Fibroblast of skin of left biceps (primary cell): ENCODE data around the gene IPPK.

Experiments used
- DNase-seq, 2 experiments: peaks; one replicate each; pipeline ENCODE4 v3.0.0-alpha.2; 2013; ENCODE audit warnings: low read depth in 2 of 2

IPPK gene, protein sequence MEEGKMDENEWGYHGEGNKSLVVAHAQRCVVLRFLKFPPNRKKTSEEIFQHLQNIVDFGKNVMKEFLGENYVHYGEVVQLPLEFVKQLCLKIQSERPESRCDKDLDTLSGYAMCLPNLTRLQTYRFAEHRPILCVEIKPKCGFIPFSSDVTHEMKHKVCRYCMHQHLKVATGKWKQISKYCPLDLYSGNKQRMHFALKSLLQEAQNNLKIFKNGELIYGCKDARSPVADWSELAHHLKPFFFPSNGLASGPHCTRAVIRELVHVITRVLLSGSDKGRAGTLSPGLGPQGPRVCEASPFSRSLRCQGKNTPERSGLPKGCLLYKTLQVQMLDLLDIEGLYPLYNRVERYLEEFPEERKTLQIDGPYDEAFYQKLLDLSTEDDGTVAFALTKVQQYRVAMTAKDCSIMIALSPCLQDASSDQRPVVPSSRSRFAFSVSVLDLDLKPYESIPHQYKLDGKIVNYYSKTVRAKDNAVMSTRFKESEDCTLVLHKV

DNA sequence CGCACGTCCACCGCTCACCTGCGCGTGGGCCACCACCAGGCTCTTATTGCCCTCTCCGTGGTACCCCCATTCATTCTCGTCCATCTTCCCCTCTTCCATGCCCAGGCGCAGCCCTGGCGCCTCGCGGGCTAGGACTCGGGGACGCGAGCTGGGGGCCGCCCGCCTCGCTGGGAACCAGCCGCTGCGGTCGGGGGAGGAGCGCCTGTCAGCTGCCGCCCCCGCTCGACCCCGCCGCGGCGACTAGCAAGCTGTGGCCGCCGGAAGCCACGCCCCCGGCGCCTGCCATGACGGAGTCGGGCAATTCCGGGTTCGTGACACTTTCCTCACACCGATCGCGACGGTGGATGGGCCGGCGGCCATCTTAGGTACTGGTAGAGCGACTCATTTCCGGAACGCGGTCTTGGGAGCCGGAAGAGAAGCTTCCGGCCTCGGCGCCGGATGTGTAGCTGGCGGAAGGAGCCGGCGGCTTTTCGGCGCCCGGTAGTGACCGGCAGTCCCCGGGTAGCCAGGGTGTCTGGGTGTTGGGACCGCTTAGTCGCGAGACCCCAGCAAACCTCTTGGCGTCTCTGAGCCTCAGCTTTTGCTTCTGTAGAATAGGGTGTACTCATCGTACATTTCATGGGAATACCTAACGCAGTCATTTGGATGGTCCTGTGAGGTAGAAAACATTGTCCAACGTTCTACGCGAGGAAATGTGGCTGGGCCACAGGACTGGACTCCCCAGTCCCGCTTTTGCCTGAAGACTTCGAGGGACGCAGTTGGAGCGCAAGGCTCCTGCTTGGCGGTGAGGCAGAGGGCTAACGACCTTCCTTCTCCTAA lies at the start of gene IPPK:
IPPK (minus strand) TSS at position 242 of the 819 bp plus-strand sequence; CDS start at position 99, 143 bp downstream.
- peak; percentile 94 to 96 for DNase-seq

DNA sequence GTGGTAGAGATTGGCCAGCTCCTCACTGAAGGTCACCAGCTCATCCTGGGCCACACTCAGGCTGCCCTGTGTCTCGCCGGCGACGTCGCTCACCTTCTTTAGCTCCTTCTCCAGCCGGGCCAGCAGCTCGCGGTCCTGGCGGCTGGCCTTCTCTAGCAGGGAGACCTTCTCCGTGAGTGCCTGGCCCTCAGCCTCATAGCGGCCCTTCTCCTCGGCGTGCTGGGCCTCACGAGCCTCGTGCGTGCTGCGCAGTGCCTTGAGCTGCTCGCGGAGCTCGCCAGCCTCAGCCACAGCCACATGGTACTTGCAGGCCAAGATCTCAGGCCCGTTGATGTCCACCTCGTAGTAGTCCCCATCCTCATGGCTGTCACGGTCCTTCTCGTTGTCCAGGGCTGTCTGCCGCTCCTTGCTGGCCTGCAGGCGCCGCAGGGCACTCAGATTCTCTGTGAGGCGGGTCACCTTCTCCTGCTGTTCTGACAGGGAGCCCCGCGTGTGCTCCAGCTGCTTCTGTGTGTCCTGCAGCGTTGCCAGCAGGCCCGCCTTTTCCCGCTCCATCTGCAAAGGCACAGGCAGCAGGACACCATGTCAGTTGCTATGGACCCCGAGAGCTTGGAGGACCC lies 49.2 kb upstream of the IPPK start:
- no peak for DNase-seq

DNA sequence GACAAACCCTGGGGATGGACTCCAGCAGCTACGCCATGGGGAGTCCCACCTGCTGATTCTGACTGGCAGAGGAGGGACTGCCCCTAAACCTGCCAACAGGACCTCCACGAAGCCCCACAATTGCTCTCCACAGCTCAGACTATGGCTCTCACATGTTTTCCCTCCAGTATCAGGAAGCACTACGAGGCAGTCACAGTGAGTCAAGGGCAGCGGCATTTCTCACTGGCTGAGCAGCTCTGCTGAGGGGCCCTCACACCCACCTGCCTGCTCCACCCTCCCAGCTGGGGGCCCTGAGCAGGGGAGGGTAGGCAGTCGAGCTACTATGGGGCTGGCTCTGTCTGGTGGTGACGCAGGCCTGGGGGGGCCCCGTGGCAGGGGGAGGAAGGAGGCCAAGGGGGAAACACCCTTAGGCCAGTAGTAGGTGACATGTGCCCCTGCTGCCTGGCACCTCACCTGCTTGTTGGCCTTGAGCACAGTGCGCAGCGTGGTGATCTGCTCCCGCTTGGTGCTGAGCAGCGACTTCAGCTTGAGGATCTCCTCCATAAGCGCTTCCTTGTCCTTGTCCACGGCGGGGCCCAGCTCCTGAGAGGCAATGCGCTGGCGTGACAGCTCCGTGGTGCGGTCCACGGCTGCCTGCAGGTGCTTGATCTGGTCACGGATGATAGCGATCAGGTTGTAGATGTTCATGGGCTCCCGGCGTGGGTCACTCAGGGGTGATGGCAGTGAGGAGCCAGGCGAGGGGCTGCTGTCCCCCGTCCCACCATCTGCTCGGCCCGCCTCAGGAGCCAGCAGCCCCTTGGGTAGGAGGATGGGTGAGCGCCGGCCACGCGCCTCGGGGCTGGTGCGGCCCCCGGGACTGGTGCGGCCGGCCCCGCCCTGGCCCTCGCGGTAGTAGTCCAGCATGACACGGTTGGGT lies 48.4 kb upstream of the IPPK start:
- no peak for DNase-seq

DNA sequence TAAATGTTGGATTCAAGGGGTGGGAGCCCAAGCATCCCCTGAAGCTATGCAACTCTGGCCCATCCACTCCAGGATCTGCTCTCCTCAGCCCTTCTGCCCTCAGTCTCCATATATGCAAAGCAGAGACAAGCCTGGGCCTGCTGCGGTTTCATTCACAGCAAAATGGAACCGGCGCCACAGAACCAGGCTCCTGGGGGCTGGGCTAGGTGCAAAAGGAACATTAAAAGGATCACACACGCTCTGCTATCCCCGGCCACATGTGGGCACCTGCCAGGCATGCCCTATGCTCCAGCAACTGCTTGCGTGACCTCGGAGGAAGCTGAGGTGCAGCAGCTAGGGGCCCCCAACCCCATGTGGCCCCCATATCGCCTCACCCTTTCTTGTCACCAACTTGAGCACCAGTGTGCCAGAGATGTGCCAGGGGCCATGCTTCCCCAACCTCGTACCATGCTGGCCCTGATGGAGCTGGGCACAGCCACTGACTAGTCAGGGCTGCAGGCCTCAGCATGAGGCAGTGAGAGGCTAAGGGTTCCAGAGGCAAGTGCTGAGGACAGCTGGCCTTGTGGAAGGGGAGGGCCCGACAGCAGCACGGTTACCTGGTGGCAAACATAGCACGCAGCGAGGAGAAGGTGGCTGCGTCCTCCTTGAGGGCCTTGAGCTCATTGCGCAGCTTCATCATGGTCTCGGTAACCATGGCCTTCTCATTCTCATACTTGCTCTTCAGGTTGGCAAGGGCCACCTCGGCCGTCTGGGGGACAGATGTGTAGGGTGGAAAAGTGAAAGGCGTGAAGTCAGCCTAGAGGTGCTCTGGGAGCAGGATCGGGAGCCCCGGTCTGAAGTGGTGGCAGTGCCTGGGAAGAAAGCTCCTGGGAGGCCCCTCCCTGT lies 47.5 kb upstream of the IPPK start:
- no peak for DNase-seq

DNA sequence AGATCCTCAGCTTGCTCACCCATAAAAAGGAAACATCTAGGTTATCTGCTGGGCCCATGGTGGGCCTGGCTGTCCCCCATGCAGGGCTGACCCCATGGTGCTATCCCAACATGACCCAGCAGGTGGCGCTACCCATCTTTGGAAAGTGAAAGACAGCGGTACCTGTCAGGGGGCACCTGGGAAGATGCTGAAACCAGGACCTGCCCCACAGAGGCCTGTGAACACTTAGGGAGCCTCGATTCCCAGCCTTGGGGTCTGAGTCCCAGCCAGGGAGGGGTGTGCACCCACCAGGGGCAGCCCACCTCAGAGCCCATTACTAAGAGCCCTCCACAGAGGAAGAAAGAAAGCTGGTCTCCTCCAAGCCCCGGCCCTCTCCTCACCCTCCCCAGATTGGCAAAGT lies 46.6 kb upstream of the IPPK start:
- no peak for DNase-seq

DNA sequence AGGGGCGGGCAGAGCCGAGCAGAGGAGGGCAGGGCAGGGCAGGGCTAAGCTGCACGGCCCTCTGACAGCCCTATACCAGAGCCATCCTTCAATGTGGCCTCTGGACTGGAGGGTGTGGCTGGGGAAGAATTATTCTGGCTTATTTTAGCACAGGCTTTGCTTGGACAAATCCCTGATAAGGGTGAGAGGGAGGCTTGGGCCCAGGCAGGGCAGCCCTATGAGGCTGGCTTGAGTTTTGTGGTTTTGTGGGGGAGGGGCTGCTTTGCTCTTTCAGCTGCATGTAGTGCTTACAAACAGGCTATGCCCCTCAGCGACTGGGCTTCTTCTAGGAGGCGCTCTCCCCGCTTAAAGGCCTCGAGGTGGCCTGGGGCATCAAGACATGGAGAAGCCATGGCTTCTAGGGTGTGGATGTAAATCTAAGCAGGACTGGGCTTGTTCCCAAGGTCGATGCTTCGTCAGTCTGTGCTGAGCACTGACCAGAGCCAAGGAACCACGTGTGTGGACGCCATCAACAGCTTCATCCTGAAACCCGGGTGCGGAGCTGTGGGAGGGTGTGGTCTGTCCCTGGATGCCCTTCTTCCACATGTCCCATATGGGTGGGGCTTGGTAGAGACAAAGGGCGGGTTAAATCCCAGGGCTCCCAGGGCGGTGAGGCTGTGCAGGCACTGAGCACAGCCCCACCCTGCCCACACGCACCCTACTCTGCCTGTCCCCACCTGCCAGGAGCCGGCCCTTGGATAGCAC lies 45.7 kb upstream of the IPPK start:
- no peak for DNase-seq

DNA sequence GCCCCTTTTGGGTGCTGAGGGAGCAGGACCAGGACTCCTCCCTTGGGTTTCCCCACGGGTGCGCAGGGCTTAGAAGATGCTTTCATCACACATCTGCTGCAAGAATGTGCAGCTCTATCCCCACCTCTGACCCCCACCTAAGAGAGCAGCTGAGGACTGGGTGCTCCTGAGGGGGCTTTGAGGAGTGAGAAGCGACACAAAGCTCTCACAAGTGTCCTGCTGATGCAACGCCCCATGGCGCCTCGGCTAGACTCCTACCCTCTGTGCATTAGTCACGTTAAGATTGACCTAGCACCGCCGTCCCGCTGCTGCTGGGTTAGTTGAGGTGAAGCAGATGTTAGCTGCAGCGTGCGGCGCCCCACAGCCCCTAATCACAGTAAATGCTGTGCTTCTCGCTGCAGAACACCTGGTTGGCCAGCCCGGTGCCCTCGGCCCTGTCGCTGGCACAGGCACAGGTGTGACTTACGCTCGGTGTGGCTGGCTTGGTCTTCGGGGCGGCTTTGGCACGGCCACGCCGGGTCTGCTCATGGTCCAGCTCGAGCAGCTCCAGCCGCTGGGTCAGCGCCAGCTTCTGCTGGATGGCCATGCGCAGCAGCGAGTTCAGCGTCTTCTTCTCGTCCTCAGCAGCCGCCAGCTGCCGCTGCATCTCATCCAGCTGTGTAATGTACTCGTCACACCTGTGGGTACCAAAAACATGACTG lies 45.0 kb upstream of the IPPK start:
- DNase-seq = no peak

DNA sequence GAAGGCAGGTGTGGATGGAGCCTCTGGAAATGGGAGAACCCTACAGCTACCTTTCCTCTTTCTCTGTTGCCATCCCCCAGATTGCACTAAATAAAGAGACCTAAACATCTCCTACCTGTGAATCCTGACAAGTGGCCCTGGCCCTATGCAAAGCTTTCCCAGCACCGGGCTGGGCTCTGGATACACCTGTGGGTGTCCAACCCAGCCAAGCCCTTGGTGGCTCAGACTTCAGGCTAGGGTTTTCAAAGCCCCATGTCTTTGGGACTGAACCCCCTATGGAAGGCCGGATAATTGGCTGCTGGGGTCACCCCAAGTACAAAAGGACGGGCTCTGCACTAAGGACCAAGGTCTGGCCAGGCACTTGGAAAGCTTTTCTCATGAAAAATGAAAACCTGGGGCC lies 44.1 kb upstream of the IPPK start:
- DNase-seq = no peak

DNA sequence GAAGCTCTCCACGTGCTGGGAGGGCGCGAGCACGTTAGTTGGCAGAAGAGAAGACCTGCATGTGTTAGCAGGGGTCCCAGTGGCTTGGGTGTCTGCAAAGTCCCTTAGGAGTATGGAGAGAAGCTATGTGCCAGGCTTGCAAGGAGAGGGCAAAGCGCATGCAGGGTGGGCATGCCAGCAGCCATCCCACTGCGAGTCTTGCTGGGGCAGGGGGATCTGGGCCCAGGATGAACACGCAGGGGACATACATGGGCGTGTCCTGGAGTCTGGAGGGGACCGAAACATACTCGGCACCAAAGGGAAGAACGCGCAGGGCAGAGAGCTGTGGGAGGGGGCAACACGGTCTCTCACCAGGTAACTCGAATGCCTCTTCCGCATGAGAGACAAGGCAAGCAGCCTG lies 43.6 kb upstream of the IPPK start:
- no peak for DNase-seq

DNA sequence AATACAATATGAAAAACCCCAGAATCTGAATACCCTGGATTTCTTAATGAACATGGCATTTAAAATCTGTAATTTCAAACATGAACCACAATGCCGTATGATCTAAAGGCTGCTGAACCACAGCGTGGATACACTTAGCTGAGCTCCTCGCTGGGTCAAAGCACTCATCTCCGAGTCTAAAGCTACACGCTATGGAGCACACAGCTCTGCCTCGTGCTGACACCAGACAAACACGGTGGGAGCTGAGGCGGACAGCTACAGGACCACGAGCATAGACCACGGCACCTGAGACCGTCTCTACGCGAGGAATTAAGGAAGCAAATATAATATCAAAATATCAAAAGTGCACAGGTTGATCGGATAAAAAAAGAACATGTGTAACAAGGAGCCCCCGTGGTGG lies 42.8 kb upstream of the IPPK start:
- DNase-seq = no peak

DNA sequence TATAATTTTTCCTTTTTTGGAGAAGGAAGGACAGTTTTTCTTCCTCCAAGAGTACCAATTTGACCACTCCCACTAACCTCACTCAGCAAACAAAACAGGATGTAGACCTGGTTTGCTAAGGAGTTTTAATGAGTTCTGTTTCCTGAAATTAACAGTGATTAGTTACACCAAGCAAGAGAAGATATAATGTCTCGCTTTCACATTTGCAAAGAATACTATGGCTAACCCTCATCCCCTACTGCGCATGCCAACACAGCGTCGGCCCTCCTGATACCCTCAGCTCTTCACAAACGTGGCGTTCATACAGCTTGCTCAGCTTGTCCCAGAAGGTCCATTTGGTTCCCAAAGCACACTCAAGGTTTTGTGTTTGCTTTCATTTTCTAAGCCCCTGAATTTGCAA lies 41.9 kb upstream of the IPPK start:
- no peak for DNase-seq

DNA sequence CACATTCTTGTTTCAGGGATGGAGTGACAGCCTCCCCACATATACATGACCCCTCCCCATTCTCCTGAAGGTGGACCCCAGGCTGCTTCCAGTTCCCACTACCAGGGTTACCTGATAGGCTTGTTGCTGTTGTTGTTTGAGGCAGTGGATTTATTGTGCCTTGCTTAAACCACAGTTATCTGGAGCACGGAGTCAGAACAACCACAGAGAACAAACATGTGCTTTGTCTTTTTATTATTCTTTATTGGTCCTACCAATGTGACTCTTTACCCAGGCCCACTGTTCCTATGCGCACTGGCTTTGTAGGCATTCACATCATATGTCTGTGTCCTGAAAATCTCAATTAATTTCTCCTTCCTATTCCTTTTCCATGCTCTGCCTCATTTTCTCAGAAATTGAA lies 41.2 kb upstream of the IPPK start:
- DNase-seq = no peak

DNA sequence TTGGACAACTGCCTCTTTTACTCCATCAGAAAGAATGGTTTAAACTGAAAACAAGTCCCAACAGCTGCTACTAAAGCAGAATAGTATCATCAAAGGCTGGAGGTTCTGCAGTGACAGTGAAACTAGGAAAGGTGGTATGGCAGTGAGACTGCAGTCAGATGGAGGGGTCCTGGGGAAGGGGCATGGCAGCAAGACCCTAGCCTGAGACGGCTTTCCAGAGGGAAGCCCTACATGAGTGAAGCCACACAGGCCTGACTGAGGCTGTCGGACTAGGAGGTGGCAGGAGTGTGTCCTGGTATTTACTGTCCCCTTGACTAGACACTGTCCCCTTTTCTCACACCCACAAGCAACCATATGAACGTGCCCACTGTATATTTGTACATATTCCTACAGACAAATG lies 40.4 kb upstream of the IPPK start:
- DNase-seq = no peak

DNA sequence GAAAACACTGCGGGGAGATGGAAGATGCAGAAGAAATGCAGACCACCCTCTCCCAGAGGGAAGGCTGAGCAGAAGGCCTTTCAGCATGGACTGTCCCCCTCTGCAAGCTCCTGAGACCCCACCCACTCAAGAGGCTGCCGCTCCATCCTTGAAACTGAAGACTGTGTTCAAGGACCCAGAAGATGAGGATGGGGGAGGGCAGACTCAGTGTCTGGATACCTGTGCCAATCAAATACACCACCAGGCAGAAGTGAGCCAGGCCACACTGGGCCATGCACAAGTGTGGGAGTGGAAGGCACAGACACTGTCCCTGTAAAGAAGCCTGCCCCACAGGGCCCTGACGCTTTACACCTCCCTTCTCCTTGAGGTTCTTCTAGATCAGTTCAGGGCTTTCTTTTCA lies 40.0 kb upstream of the IPPK start:
- no peak for DNase-seq

DNA sequence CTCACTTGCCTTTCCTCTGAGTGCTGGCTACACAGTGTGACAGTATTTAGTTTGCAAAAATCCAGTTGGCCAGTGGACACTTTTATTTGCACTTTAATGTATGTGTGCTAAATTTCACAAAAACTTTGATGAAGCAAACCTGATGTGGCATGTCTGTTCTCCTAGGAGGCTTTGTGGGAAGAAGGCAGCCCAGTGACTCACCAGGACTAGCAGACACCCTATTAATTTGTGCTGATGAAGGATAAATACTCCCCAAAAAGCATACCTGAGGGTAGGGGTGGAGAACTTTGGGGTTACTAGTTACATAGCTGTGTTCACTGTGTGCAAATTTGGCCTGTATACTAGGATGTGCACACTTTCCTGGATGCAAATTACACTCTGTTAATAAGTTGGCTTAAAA lies 39.3 kb upstream of the IPPK start:
- no peak for DNase-seq

DNA sequence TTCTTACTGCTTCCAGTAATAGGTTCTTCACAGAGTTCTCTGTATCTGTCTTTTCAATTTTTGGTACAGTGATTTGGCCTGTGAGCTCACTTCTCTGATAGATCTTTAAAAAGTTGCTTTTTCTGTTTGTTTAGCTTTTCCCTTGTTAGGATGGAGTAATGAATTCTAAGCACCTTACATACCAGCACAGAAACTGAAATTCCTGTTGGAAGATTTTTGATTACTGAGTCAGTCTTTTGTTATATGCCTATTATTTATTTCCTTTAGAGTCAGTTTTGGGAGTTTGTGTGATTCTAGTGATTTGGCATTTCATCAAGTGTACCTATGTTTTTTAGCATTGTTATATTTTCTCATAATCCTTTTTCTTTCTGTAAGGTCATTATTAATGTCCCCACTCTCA lies 37.6 kb upstream of the IPPK start:
- no peak for DNase-seq

DNA sequence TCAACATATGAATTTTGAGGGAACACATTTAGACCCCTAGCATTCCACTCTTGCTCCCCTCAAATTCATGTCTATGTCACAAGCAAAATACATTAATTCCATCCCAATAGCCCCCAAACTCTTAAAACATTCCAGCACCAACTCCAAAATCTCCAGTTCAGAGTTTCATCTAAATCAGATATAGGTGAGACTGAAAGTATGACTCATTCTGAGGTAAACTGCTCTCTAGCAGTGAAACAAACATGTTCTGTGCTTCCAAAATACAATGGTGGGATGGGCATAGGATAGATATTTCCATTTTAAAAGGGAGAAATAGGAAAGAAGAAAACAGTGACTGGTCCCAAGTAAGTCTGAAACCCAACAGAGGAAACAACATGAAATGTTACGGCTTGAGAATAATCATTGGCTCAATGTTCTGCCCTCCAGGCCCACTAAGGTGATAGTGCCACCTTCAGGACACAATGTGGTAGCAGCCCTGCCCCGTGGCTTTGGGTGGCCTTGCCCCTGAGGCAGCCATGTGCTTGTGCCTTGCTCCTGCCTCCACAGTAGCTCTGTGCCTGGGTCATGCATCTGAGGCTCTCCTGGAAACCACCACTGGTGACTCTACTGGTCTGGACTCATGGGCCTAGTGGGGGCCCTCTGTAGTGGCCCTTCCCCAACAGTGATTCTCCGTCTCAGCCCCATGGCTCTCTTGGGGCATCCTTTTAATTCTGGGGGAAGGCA lies 36.4 kb upstream of the IPPK start:
- DNase-seq = no peak

DNA sequence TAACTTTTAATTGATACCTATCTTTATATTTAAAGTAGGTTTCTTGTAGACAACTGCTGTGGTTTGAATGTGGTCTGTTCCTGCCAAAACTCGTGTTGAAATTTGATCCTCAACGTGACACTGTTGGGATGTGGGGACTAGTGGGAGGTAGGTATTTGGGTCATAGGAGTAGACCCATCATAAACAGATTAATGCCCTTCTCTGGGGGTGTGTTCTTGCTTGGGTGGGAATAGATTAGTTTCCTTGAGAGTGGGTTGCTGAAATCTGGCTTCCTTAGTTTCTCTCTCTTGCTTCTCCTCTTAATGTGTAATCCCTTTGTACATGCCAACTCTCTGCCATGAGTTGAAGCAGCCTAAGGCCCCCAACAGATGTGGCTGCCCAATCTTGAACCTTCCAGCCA lies 34.6 kb upstream of the IPPK start:
- DNase-seq = no peak
